CD4-positive, alpha-beta T cell (primary cell): ENCODE results near the gene RUBCN. TPM values are rescaled to one million over a fixed set of nuclear protein-coding genes. Genes with fewer than 3 reads are reported as not detected.
A peak's percentile ranks its signal among the peaks of the same experiment; 100 is the strongest.

Source experiments
- ATAC-seq: fragments of 200-7000 bp; cut with Tn5 transposase; one replicate; pipeline ENCODE4 v1.10.0; 2022; ENCODE audit warnings: mild to moderate bottlenecking; ENCODE audit not compliant: poor library complexity
- CTCF ChIA-PET: fragments of 350-600 bp; sonication (Branson Sonifier 250); formaldehyde crosslinking; loops from one replicate; lab custom pipeline; 2021; ENCODE audit warnings: antibody characterized with exemption, inconsistent platforms; lab: Charles Lee
- POLR2A ChIA-PET: fragments of 350-600 bp; sonication (Branson Sonifier 250); formaldehyde crosslinking; loops from one replicate; lab custom pipeline; 2021; ENCODE audit warnings: antibody characterized with exemption, inconsistent platforms; lab: Charles Lee
- DNase-seq, 14 experiments: peaks; one replicate each; pipeline ENCODE4 v3.0.0-alpha.2; 2013 to 2020; ENCODE audit warnings: mixed read lengths in 2 of 14
- H3K27ac ChIP-seq, 2 donors: one replicate each; pipeline versions ENCODE4 v1.5.1 to v1.7.0; 2013; ENCODE audit warnings: low read length in 2 of 2, low read depth in 1 of 2, mild to moderate bottlenecking in 1 of 2
- H3K27me3 ChIP-seq, 2 experiments: 1 replicate in 1 of 2; 2 replicates in 1 of 2; pipeline versions ENCODE4 v1.6.1 to v1.7.0; 2013; ENCODE audit warnings: low read length in 2 of 2, control low read depth in 1 of 2, mild to moderate bottlenecking in 1 of 2, moderate library complexity in 1 of 2; ENCODE audit not compliant: insufficient read depth in 2 of 2, control insufficient read depth in 1 of 2
- H3K36me3 ChIP-seq: one replicate; pipeline ENCODE4 v1.6.1; 2013; ENCODE audit warnings: low read length, control low read depth; ENCODE audit not compliant: insufficient read depth
- H3K4me1 ChIP-seq: one replicate; pipeline ENCODE4 v1.6.1; 2013; ENCODE audit warnings: low read length, control low read depth; ENCODE audit not compliant: insufficient read depth
- H3K4me3 ChIP-seq: one replicate; pipeline ENCODE4 v1.5.1; 2013; ENCODE audit warnings: mild to moderate bottlenecking, low read length, moderate library complexity
- H3K9me3 ChIP-seq, 2 experiments: 1 replicate in 1 of 2; 2 replicates in 1 of 2; pipeline versions ENCODE4 v1.6.1 to v1.7.0; 2013; ENCODE audit warnings: low read length in 2 of 2, mild to moderate bottlenecking in 2 of 2, control low read depth in 1 of 2, moderate library complexity in 1 of 2; ENCODE audit not compliant: control insufficient read depth in 1 of 2, insufficient read depth in 1 of 2
- H3K27ac Mint-ChIP-seq: one replicate; pipeline ENCODE4 v1.8.0; 2020; ENCODE audit warnings: mixed read lengths
- H3K27me3 Mint-ChIP-seq: one replicate; pipeline ENCODE4 v1.8.0; 2021; ENCODE audit warnings: mixed read lengths
- H3K36me3 Mint-ChIP-seq: one replicate; pipeline ENCODE4 v1.8.0; 2021; ENCODE audit warnings: low read depth, mixed read lengths
- H3K4me1 Mint-ChIP-seq: one replicate; pipeline ENCODE4 v1.8.0; 2021; ENCODE audit warnings: low read depth, mixed read lengths
- H3K4me3 Mint-ChIP-seq: one replicate; pipeline ENCODE4 v1.8.0; 2020; ENCODE audit warnings: mild to moderate bottlenecking, mixed read lengths
- H3K9me3 Mint-ChIP-seq: one replicate; pipeline ENCODE4 v1.8.0; 2020; ENCODE audit warnings: mixed read lengths
- CTCF ChIP-seq: fragments of 200-600 bp; IDR thresholded peaks from one replicate; pipeline ENCODE4 v1.8.0; 2022; ENCODE audit warnings: antibody characterized with exemption, mild to moderate bottlenecking
- intact Hi-C, 2 experiments: fragments of 100-400 bp; cut with DNase I in 1 of 2; cut with micrococcal nuclease in 1 of 2; formaldehyde crosslinking; loops; one replicate each; pipeline versions ENCODE4 v1.15.1 to v1.9.0; 2023 to 2025; cut with DNase I, micrococcal nuclease
- total RNA-seq, 174 experiments: library from RNA in 2 of 174; stranded (reverse) in 2 of 174; gene quantifications; one replicate each; pipeline ENCODE4 v1.2.3 and lab custom pipeline; 2021 to 2026

The RUBCN gene
- total RNA-seq, 2 experiments from 2014 or later: 35.3 to 38.9 TPM

- peaks cover 83% of the 10 kb centered on the region for H3K36me3 Mint-ChIP-seq
- CTCF ChIA-PET: no interaction called here
These were observed 44.1 kb downstream of the RUBCN start for GRCh38 chr3:197692641-197693040.

GRCh38 chr3:197690754-197691153 is 46.0 kb downstream of the RUBCN start:
- ATAC-seq (no peak), DNase-seq (no peak)
- no peaks in the 10 kb centered on the region for H3K9me3 Mint-ChIP-seq
- no peak overlapping the region for H3K27ac Mint-ChIP-seq
- no peak for TF ChIP-seq CTCF
- Histone ChIP-seq H3K4me1 (no peaks in the 10 kb centered on the region), H3K4me3 (no peak overlapping the region), H3K27me3 (no peaks in the 10 kb centered on the region), H3K27ac (no peak overlapping the region), H3K9me3 (no peaks in the 10 kb centered on the region), H3K36me3 (peaks cover 62% of the 10 kb centered on the region)
- no peak overlapping the region for H3K4me3 Mint-ChIP-seq
- CTCF ChIA-PET: no interaction called here
- H3K27me3 Mint-ChIP-seq: no peaks in the 10 kb centered on the region
- peaks cover 74% of the 10 kb centered on the region for H3K36me3 Mint-ChIP-seq
- H3K4me1 Mint-ChIP-seq: no peaks in the 10 kb centered on the region
- intact Hi-C loops: no loop called here
- POLR2A ChIA-PET: no interaction called here

More at GRCh38 chr3:197692641-197693040, 44.1 kb downstream of the RUBCN start:
- no peak overlapping the region for H3K27ac ChIP-seq
- no peak overlapping the region for H3K4me3 ChIP-seq
- H3K9me3 Mint-ChIP-seq: no peaks in the 10 kb centered on the region
- POLR2A ChIA-PET: no interaction called here
- no peak for TF ChIP-seq CTCF
- peak in 1 of 14 experiments; percentile 13 for DNase-seq
- H3K27me3 Mint-ChIP-seq: no peaks in the 10 kb centered on the region
- H3K4me1 ChIP-seq: no peaks in the 10 kb centered on the region
- H3K36me3 ChIP-seq: peaks cover 71% of the 10 kb centered on the region
- no peaks in the 10 kb centered on the region for H3K4me1 Mint-ChIP-seq
- no peaks in the 10 kb centered on the region for H3K9me3 ChIP-seq
- H3K27me3 ChIP-seq: no peaks in the 10 kb centered on the region
- no peak overlapping the region for H3K27ac Mint-ChIP-seq
- ATAC-seq: no peak
- H3K4me3 Mint-ChIP-seq: no peak overlapping the region
- intact Hi-C loops: no loop called here

GRCh38 chr3:197687570-197687969 is 49.1 kb downstream of the RUBCN start:
- no peak for DNase-seq
- no peak overlapping the region for H3K27ac Mint-ChIP-seq
- POLR2A ChIA-PET: no interaction called here
- Histone ChIP-seq H3K27ac (no peak overlapping the region), H3K36me3 (peaks cover 53% of the 10 kb centered on the region), H3K4me3 (no peak overlapping the region), H3K9me3 (no peaks in the 10 kb centered on the region), H3K4me1 (no peaks in the 10 kb centered on the region), H3K27me3 (no peaks in the 10 kb centered on the region)
- H3K36me3 Mint-ChIP-seq: peaks cover 75% of the 10 kb centered on the region
- H3K27me3 Mint-ChIP-seq: no peaks in the 10 kb centered on the region
- H3K9me3 Mint-ChIP-seq: no peaks in the 10 kb centered on the region
- no peak for TF ChIP-seq CTCF
- ATAC-seq: no peak
- H3K4me1 Mint-ChIP-seq: no peaks in the 10 kb centered on the region
- no peak overlapping the region for H3K4me3 Mint-ChIP-seq
- intact Hi-C loops: loop anchor here in 1 of 2 experiments (10.0 kb wide), 1 partner anchor 117 kb away; no protein-coding TSS in a partner anchor
- CTCF ChIA-PET: no interaction called here
